ENCODE results near the gene MLLT10.

The MLLT10 gene

GRCh38 chr10:21501731-21502347 is 32.2 kb upstream of the MLLT10 start:
- DNase-seq (ENCODE audit: low read depth), result no peak

DNA sequence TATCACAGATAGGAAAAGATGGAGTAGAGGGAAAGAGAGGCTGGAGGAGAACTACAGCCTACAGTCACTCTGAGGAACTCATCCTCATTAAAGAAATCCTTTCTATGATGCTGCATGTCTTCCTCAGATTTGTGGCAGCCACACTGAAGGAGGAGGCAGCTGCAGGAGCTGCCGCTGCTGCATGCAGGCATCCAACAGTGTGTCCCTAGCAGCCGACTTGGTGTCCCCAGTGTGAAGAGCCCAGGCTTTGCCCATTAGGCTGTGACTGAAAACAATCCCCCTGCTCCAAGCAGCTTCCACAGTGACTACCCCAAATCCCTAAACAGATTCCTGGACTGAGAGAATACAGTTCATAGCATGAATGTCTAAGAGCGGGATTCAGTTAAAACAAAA is 31.7 kb upstream of the MLLT10 start:
- DNase-seq (ENCODE audit: low read depth), result no peak

- no peak for DNase-seq (ENCODE audit: low read depth)
Observed at GRCh38 chr10:21503542-21503941, 30.5 kb upstream of the MLLT10 start.

DNA sequence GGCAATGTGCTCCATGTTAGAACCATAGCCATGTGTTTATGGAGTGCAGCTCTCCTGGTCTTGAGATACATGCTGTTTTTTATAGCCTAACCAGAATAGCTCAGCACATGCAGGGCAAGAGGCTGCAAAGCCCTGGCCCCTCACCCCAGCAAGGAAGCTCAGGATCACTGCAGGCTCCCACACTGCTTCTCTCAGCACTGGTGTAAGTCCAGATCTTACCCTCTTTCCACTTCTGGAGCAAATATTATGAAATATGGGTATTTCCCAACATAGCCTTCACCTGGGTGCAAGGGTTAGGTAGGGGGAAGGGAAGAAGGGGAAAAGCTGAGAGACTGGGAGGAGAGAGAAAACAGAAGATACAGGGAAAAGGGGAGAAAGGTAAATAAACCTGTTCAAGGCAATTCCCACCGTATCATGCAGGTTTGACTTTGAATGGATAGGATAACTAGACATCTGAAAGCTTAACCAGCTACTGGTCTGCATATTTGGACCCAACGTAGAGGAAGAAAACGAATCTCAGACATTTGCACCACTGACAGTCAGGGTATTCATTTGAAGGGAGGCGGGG is 28.2 kb upstream of the MLLT10 start:
- no peak for DNase-seq (ENCODE audit: low read depth)

DNA sequence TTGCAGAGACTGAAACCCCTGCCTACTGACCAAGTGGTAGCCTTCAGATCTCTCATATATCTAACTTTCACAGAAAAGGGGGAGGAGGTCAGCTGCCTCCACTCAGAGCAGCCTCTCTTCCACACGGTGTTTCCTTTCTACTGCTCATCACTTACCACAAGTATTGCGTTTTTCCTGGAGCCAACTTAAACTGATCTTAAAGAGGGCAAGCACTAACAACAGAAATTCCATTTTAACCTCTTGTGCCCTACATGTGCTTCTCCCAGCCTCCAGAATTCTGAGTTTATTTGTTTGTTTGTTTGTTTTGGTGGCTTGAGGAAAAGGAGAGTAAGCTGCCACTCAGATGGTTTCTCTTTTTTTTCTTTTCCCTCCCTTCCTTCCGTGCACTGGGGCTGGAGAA is 27.7 kb upstream of the MLLT10 start:
- DNase-seq (ENCODE audit: low read depth), result no peak

- no peak for DNase-seq (ENCODE audit: low read depth)
Observed at GRCh38 chr10:21507150-21507549, 26.9 kb upstream of the MLLT10 start.

- DNase-seq (ENCODE audit: low read depth), result no peak
Observed at GRCh38 chr10:21508706-21509331, 25.2 kb upstream of the MLLT10 start.

GRCh38 chr10:21509341-21510240 is 24.4 kb upstream of the MLLT10 start:
- no peak for DNase-seq (ENCODE audit: low read depth)

DNA sequence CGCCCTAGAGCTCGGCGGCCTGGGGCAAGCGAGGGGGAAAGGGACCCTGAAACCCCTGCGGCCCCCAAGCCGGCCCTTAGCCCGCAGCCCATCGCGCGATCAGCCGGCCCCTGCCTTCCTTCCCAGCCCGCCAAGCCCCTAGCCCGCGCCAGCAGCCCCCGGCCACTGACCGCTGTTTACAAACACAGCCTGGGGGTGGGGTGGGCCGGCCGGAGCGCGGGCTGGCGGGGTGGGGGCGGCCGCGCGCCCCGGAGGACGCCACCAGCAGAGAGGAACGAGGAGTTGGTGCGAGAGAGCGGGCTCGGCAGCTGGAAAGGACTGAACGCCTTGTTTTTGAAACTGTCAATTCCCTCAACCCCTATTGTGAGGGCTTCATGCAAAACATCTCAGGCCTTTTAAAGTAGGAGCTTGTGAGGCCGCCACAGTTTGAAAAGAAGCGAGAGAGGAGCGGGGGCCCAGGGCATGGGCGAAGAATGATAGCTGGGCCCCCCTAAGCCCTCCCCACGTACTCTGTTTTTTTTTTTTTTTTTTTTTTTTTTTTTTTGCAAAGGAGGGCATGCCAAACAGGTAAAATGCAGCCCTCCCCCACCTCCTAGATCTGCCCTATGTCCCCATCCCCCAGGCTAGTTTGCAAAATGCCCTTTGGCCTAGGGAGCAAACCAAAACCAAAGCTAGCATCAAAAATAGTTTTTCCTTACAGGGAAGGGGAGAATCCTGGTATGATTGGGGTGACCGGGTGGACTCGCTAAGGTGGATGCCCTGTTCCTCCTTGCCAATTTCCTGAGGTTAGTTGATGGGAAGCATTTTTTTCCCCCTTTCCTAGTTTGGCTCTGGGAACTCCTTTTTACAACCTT is 23.6 kb upstream of the MLLT10 start:
- no peak for DNase-seq (ENCODE audit: low read depth)

- no peak for DNase-seq (ENCODE audit: low read depth)
Observed at GRCh38 chr10:21511095-21511570, 22.9 kb upstream of the MLLT10 start.

DNA sequence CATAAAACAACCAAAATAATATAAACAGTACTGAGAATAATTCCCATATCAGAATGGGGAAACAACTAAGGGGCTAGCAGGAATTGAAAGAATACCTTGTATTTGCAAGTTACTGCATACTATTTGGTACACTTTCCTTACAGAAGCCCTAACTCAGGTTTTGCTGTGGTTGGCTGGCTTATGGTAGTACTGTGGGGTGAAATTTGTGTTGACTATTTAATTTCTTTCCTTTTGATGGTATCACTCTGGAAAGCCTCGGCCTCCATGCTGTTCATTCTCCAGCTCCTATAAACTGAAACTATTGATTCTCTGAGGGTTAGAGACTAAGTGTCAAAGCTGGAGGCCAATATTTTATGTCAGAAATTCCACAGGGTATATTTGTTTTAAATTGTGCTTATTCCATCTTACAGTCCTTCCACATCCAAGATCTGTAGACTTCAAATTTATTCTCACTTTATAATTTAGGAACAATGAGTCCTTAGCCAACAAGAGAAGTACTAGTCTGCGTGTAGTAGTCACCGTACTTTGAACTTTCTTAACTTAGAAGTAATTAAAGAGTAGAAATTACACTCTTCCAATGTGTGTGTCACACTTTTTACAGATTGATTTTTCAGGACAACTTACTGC is 22.0 kb upstream of the MLLT10 start:
- DNase-seq (ENCODE audit: low read depth), result no peak

- no peak for DNase-seq (ENCODE audit: low read depth)
Observed at GRCh38 chr10:21512573-21513404, 21.2 kb upstream of the MLLT10 start.

DNA sequence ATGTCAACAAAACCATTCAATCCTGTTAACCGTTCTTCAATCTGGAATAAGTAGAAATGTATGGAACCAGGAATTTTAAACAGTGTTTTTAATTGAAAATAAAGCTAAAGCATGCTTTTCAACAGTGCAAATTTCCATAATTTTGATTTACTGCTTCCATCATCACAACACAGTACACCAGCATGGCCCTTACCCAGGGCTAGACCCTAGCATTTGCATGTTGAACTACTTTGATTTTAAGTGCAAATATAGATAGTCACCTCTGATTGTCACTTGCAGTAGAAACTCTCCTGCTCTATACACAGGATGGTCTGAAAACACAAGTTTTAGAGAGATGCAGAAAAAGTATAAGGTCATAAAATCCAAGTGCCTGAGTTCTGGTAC is 20.6 kb upstream of the MLLT10 start:
- no peak for DNase-seq (ENCODE audit: low read depth)

GRCh38 chr10:21514129-21514817 is 19.8 kb upstream of the MLLT10 start:
- DNase-seq (ENCODE audit: low read depth), result no peak

DNA sequence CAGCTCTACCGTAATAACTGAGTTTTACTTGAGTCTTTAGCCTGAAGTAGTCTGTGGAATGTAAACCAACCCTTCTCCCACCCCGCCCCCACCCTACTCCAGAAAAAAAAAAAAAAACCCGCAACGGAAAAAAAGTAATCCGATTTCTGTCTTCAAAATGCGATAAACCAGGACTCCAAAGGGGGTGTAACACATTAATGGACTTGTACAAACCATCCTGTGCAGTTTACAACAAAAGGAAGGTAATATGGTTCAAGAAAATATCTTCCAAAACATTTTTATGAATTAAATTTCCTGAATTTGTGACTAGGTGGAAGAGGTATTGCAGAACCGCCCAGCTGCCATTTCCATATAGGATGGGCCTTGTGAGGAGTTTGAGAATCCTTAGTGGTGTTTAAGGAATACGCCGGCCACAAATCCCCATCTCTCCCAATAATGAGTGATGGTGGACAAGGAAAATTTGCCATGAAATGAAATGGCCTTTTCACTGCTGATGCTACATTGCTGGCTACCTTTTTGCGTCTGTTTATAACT is 19.1 kb upstream of the MLLT10 start:
- no peak for DNase-seq (ENCODE audit: low read depth)

DNA sequence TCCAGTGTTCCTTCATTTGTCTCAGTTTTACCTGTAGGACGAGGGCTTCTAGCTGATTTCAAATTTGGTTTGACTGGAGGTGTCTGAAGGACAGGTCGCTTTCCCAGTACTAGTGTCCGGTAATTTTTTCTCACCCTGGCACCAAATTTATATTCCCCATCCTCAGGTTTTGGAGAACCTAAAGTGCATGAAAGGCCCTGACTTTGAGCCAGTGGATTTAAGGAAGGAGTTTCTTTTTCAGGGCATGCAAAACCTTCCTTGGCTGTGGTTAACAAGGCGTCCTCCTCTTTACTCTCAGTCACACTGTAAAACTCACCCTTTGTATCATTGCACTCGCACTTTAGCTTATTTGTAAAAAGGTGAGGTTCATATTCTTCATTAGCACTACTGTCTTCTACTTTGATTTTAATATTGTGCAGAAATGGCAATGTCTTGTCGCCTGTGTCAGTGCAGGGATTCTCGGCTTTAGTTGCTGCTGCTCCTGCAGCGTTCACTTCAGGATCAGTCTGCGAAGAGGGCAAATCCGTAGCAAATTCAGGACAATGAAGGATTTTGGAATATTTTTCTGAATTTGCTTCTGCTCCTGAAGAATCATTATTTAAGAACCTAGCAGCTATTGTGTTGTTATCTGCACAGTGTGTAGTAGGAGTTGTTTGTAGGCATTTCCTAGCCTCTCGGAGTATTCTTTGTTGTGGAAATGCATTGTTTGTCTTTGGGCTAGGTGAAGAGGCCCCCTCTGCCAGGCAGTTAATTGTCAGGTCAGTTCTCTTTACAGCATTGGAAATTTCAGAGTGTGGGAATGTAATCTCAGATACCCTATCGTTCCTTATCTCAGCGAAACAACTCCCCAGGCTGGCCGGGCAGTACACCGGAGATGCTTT is 18.4 kb upstream of the MLLT10 start:
- no peak for DNase-seq (ENCODE audit: low read depth)

DNA sequence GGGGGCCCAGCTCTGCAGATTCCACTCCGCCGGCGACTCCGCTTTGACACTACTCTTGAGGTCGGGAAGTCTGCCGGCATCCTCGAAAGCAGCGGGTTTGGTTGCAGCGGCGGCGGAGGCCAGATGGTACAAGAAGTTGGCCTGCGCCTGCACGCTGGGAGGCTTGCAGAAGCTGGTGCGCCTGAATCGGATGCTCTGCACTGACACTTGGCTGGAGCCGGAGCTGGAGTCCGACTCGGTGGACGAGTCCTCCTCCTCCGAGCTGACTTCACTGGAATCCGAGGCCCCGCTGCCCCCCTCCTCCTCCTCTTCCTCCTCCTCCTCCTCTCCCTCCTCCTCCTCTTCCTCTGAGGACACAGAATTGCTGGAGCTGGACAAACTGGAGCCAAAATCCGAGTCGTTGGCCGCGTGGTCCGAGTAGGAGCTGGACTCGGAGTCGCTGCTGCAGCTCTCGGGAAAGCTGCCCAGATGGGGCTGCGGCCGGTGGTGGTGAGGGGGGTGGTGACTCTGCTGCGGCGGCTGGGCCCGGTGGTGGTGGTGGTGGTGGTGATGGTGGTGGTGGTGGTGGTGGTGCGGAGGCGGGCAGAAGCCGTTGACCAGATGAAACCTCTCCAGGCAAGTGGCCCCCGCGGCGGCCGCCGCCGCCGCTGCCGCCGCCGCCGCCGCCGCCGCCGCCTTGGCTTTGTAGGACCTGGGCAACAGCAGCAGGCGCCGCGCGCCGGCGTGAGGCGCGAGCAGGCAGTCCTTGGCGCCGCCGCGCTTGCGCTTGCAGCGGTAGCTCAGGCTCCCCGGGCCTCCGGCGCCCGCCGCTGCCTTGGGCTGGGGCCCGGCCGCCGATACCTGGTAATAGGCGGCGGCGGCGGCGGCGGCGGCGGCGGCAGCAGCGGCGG is 17.5 kb upstream of the MLLT10 start:
- no peak for DNase-seq (ENCODE audit: low read depth)

Data from CMK (cell line).